ENCODE results near the gene SUFU. TPM values are rescaled to one million over a fixed set of nuclear protein-coding genes. Genes with fewer than 3 reads are reported as not detected.

SUFU gene
- 15.8 TPM for total RNA-seq

DNA sequence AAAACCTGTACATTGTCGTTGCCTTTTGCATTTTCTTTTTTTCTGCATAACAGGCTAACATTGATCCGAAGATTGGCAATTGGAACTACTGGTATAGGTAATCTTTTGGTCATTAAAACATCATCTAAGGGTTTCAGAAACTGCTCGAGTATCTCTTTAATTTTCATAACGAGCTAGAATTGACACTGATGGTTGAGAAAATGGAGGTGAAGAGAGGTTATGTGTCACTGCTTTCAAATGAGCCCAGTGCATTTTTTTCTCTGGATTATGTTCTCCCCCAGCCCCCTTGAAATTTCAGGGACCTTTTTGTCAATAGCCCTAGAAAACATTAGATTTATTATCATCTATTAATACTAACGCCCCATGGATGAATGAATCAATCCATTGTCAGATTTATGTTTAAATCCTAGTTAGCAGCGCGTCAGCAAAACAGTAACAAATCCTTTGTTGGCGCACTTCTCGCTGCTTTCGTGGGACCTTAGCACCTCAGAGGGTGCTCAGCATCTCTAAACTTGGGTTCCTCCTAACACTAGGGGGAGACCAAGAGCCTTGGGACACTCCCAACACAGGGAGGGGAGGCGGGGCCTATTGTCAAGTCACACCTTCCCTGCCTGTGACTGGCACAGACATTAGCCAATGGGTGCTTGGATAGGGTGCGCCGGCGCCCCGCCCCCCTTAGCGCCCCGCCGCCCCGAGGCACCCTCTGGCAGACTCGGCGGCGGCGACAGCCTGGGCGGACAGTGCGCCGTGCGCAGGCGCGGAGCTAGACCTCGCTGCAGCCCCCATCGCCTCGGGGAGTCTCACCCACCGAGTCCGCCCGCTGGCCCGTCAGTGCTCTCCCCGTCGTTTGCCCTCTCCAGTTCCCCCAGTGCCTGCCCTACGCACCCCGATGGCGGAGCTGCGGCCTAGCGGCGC lies at the start of gene SUFU:
Gene SUFU, plus strand, starts transcription at position 709 of the 915 bp plus-strand sequence. Its CDS starts 181 bp downstream, at position 890.

GRCh38 chr10:102502337-102503151 lies 1.2 kb upstream of the SUFU start, which contains the start of gene ACTR1A:
ACTR1A (minus strand) TSS chr10:102502712; CDS start chr10:102502647, 65 bp downstream.

DNA sequence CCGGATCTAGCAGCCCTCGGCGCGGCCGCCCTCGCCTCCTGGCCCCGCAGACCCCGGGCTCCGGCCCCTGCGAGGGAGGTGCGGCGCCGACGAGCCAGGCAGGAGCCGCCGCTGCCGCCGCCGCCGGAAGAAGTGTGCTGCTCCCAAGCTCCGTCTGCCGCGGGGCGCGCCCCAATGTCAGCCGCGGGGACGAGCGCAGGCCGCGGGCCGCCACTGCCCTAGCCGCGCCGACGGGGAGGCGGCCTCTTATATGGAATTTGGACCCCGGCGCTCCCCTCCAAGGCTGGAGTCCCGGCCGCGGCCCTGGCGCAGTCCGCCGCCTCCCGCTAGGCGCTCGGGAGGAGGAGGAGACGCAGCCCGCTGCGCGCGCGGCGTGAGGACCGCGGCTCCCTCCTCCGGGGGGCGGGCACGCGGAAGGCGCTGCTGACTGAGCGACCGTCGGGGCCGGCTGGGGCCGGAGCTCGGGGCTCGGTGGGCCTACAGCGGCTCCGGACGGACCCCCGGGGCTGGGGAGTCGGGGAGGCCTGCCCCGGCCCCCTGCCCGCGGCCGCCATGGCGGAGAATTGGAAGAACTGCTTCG lies 140.4 kb downstream of the SUFU start, which contains the start of gene TRIM8:
Gene TRIM8, plus strand, starts transcription at position 414 of the 580 bp plus-strand sequence. Its CDS starts 139 bp downstream, at position 553.

Small RNA genes within 50 kb of the gene (small RNA-seq; reads per million reads assigned to genes)
- not detected for gene RNU6-43P (ENCODE audit: low replicate concordance)

Other genes with a start within 250 kb of the SUFU start
- 31.9 TPM for gene NFKB2, start 108.3 kb upstream of the SUFU start, total RNA-seq
- gene PSD, start 85.2 kb upstream of the SUFU start, total RNA-seq: 11.7 TPM
- 14.8 TPM for gene FBXL15, start 83.1 kb upstream of the SUFU start, total RNA-seq
- 45.4 TPM for gene CUEDC2, start 71.4 kb upstream of the SUFU start, total RNA-seq
- gene C10orf95, start 52.4 kb upstream of the SUFU start, total RNA-seq: 0.35 TPM
- gene ACTR1A, start 1.3 kb upstream of the SUFU start, total RNA-seq: 87.7 TPM
- gene TRIM8, start 140.5 kb downstream of the SUFU start, total RNA-seq: 98.5 TPM
- gene ARL3, start 210.4 kb downstream of the SUFU start, total RNA-seq: 9.5 TPM
- gene SFXN2, start 210.7 kb downstream of the SUFU start, total RNA-seq: 44.4 TPM
- 56.6 TPM for gene WBP1L, start 240.0 kb downstream of the SUFU start, total RNA-seq

All from metanephros (tissue), 2 donors.